ENCODE data around the gene SCN11A.

GRCh38 chr3:39099738-39100499, 48.2 kb upstream of the SCN11A start:
- TF ChIP-seq, protein P1, sequence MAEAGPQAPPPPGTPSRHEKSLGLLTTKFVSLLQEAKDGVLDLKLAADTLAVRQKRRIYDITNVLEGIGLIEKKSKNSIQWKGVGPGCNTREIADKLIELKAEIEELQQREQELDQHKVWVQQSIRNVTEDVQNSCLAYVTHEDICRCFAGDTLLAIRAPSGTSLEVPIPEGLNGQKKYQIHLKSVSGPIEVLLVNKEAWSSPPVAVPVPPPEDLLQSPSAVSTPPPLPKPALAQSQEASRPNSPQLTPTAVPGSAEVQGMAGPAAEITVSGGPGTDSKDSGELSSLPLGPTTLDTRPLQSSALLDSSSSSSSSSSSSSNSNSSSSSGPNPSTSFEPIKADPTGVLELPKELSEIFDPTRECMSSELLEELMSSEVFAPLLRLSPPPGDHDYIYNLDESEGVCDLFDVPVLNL (CRISPR knock-in tag; IDR thresholded peaks at IDR 0.05; ENCODE audit: borderline replicate concordance, low read depth) = no peak
- TF ChIP-seq CTCF (IDR thresholded peaks at IDR 0.05) (no peak), SP1 (CRISPR knock-in tag; conservative IDR thresholded peaks at IDR 0.05) (no peak), GABPB1 (CRISPR knock-in tag; IDR thresholded peaks at IDR 0.05) (no peak)
- TF ChIP-seq, protein P2, sequence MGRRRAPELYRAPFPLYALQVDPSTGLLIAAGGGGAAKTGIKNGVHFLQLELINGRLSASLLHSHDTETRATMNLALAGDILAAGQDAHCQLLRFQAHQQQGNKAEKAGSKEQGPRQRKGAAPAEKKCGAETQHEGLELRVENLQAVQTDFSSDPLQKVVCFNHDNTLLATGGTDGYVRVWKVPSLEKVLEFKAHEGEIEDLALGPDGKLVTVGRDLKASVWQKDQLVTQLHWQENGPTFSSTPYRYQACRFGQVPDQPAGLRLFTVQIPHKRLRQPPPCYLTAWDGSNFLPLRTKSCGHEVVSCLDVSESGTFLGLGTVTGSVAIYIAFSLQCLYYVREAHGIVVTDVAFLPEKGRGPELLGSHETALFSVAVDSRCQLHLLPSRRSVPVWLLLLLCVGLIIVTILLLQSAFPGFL (CRISPR knock-in tag; IDR thresholded peaks at IDR 0.05; ENCODE audit: borderline replicate concordance) = no peak

All from WTC11 (cell line).